Measurements from ENCODE around the gene KIDINS220. TPM values are rescaled to one million over a fixed set of nuclear protein-coding genes. Genes with fewer than 3 reads are reported as not detected.

The KIDINS220 gene
- total and polyA plus RNA-seq, 2 of the 13 experiments (the other 11 are each of a cell fraction or from before 2014, with no cell fraction given): 25.2 to 32.3 TPM

- TF ChIP-seq ZBTB14 (CRISPR knock-in tag; IDR thresholded peaks at IDR 0.05) (no peak), JUNB (CRISPR knock-in tag; IDR thresholded peaks at IDR 0.05; ENCODE audit: borderline replicate concordance) (no peak), ARID5B (CRISPR knock-in tag; IDR thresholded peaks at IDR 0.05) (peak; percentile 73; the same call in 1 of the 2 replicates), XRCC5 (optimal IDR thresholded peaks at IDR 0.05; ENCODE audit: low read length) (peak; percentile 63), ARNTL (CRISPR knock-in tag; IDR thresholded peaks at IDR 0.05) (no peak), ZNF446 (CRISPR knock-in tag; IDR thresholded peaks at IDR 0.05) (no peak), PAX8 (CRISPR knock-in tag; IDR thresholded peaks at IDR 0.05; ENCODE audit: borderline replicate concordance) (no peak), ZNF777 (CRISPR knock-in tag; IDR thresholded peaks at IDR 0.05) (no peak), RAD51 (IDR thresholded peaks at IDR 0.05; ENCODE audit: borderline replicate concordance) (no peak), SRF (IDR thresholded peaks at IDR 0.05; ENCODE audit: low read depth, low read length) (no peak), HNRNPH1 (optimal IDR thresholded peaks at IDR 0.05; ENCODE audit: low read depth, low read length) (no peak), ZNF549 (CRISPR knock-in tag; IDR thresholded peaks at IDR 0.05) (no peak), ZSCAN20 (CRISPR knock-in tag; IDR thresholded peaks at IDR 0.05; ENCODE audit: borderline replicate concordance) (no peak), ZNF17 (CRISPR knock-in tag; IDR thresholded peaks at IDR 0.05) (no peak), ZNF44 (CRISPR knock-in tag; IDR thresholded peaks at IDR 0.05) (no peak), NFE2L1 (CRISPR knock-in tag; IDR thresholded peaks at IDR 0.05; ENCODE audit: borderline replicate concordance) (no peak), HCFC1 (IDR thresholded peaks at IDR 0.05; ENCODE audit: low read depth, low read length) (no peak), ZNF546 (CRISPR knock-in tag; conservative IDR thresholded peaks at IDR 0.05) (no peak), DDIT3 (CRISPR knock-in tag; IDR thresholded peaks at IDR 0.05) (no peak), ZNF350 (CRISPR knock-in tag; IDR thresholded peaks at IDR 0.05; ENCODE audit: borderline replicate concordance, low read depth) (no peak), MNT (IDR thresholded peaks at IDR 0.05) (no peak), NAIF1 (CRISPR knock-in tag; IDR thresholded peaks at IDR 0.05; ENCODE audit: borderline replicate concordance) (no peak), POLR2AphosphoS2 (IDR thresholded peaks at IDR 0.05; ENCODE audit: low read depth, low read length) (no peak), ZNF205 (CRISPR knock-in tag; IDR thresholded peaks at IDR 0.05) (no peak)
Measured at GRCh38 chr2:8821276-8822217, 15.9 kb downstream of the KIDINS220 start (continued).

Measured in HepG2 (cell line).